NCI-H128 (cell line): ENCODE results near the gene SAA4.
"Not testable (repeated sequence)": the region's sequence is repeated elsewhere in the genome, so short reads cannot be mapped to it uniquely, and the experiment has no call there.

Experiments used
- DNase-seq: peaks from one replicate; lab custom pipeline; 2025; ENCODE audit not compliant: unreplicated experiment; lab: John Stamatoyannopoulos, UW

SAA4 gene

DNA sequence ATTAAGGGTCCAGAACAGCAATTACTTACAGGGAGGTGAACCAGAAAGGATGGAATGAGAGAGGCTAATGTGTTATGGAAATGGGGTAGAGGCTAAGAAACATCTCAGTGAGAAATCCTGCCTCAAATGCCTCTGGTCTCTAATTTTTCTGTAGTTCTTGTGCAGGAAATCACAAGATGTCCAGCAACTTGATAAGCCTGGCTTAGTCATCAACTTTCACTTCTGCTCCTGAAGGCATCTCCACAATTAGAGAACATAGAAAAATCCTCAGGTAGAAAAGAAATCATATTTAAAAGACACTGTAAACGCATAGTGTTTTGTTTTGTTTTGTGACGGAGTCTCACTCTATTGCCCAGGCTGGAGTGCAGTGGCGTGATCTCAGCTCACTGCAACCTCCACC, 45.2 kb downstream of the SAA4 start:
- no peak for DNase-seq

DNA sequence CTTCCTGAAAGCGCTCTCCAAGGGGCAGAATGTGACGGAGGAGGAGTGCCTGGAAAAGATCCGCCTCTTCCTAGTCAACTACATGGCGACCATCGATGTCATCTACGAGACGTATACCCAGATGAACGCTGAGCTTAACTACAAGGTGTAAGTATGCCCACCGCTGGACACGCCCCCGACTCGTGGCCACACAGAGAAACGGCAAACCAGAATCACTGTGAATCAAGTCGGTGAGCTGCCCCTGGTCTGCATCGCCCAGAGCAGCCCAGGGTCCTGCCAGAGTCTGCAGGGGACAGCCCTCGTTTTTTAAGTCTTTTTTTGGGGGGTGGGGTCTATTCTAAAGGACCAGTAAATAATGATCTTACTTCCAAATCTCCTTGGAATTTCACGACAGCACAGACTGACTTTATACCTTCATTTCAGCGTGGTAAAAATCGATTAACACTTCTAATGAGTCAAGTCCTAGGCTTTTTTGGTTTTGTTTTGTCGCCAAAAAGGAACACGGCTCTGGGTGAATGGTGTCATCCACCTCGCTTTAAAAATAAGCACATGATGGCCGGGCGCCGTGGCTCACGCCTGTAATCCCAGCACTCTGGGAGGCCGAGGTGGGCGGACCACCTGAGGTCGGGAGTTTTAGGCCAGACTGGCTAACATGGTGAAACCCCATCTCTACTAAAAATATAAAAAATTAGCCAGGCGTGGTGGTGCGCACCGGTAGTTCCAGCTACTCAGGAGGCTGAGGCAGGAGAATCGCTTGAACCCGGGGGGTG, 46.9 kb downstream of the SAA4 start:
- not testable (repeated sequence) for DNase-seq

- DNase-seq: no peak
Observed at GRCh38 chr11:18188796-18189195, 47.8 kb downstream of the SAA4 start.
